ENCODE data around the gene CYB561A3.

- TF ChIP-seq CTCF (conservative IDR thresholded peaks at IDR 0.05; ENCODE audit: low read length) (no peak), EZH2phosphoT487 (IDR thresholded peaks at IDR 0.05; ENCODE audit: borderline replicate concordance, low read depth, low read length) (no peak)
These were observed 39.9 kb upstream of the CYB561A3 start for GRCh38 chr11:61401573-61401972.

All from OCI-LY7 (cell line).